GM23248 (cell line): Measurements from ENCODE around the gene CTSK. TPM values are rescaled to one million over a fixed set of nuclear protein-coding genes. Genes with fewer than 3 reads are reported as not detected.
"Not testable (repeated sequence)": the region's sequence is repeated elsewhere in the genome, so short reads cannot be mapped to it uniquely, and the experiment has no call there.

Experiments used
- DNase-seq: peaks from one replicate; pipeline ENCODE4 v3.0.0-alpha.2; 2015
- H2AFZ ChIP-seq: fragments of 200-600 bp; sonication (generic); 2 replicates; pipeline ENCODE4 v1.6.1; 2016; ENCODE audit warnings: antibody characterized with exemption
- H3F3A ChIP-seq: fragments of 200-600 bp; sonication (generic); 2 replicates; pipeline ENCODE4 v1.6.1; 2016; ENCODE audit warnings: mild to moderate bottlenecking, antibody characterized with exemption, mixed run types; ENCODE audit not compliant: insufficient read depth
- H3K27ac ChIP-seq: fragments of 200-600 bp; sonication (generic); 2 replicates; pipeline ENCODE4 v1.5.1; 2016; ENCODE audit warnings: mild to moderate bottlenecking
- H3K27me3 ChIP-seq: fragments of 200-600 bp; sonication (generic); replicated peaks from 2 replicates; pipeline ENCODE4 v1.6.1; 2016; ENCODE audit warnings: mild to moderate bottlenecking; ENCODE audit not compliant: insufficient read depth
- H3K36me3 ChIP-seq: fragments of 200-600 bp; sonication (generic); 2 replicates; pipeline ENCODE4 v1.6.1; 2016; ENCODE audit warnings: low read depth, mild to moderate bottlenecking
- H3K4me1 ChIP-seq: fragments of 200-600 bp; sonication (generic); 2 replicates; pipeline ENCODE4 v1.6.1; 2016; ENCODE audit warnings: mild to moderate bottlenecking; ENCODE audit not compliant: insufficient read depth
- H3K4me2 ChIP-seq: fragments of 200-600 bp; sonication (generic); one replicate; pipeline ENCODE4 v1.6.1; 2016; ENCODE audit warnings: mild to moderate bottlenecking; ENCODE audit not compliant: unreplicated experiment
- H3K4me3 ChIP-seq: fragments of 200-600 bp; sonication (generic); 2 replicates; pipeline ENCODE4 v1.5.1; 2016; ENCODE audit warnings: mild to moderate bottlenecking
- H3K79me2 ChIP-seq: fragments of 200-600 bp; sonication (generic); 2 replicates; pipeline ENCODE4 v1.6.1; 2016; ENCODE audit warnings: mild to moderate bottlenecking; ENCODE audit not compliant: insufficient read depth
- H3K9ac ChIP-seq: fragments of 200-600 bp; sonication (generic); 2 replicates; pipeline ENCODE4 v1.6.1; 2016; ENCODE audit warnings: mild to moderate bottlenecking
- H3K9me2 ChIP-seq: fragments of 200-600 bp; sonication (generic); 2 replicates; pipeline ENCODE4 v1.6.1; 2016; ENCODE audit warnings: mixed run types, mild to moderate bottlenecking, moderate library complexity; ENCODE audit not compliant: insufficient read depth
- H3K9me3 ChIP-seq: fragments of 200-600 bp; sonication (generic); one replicate; pipeline ENCODE4 v1.6.1; 2017; ENCODE audit warnings: low read depth
- H4K20me1 ChIP-seq: fragments of 200-600 bp; sonication (generic); 2 replicates; pipeline ENCODE4 v1.6.0; 2016; ENCODE audit not compliant: insufficient read depth
- EZH2 ChIP-seq: fragments of 200-600 bp; sonication (generic); IDR thresholded peaks from 2 replicates; pipeline ENCODE4 v1.6.1; 2018; ENCODE audit warnings: antibody characterized with exemption, mild to moderate bottlenecking; ENCODE audit not compliant: insufficient read depth, poor library complexity, severe bottlenecking
- EZH2phosphoT487 ChIP-seq: fragments of 200-600 bp; sonication (generic); IDR thresholded peaks from 2 replicates; pipeline ENCODE4 v1.6.1; 2018; ENCODE audit warnings: antibody characterized with exemption, moderate library complexity, mild to moderate bottlenecking, low read depth; ENCODE audit not compliant: insufficient read depth
- WGBS, 2 experiments: methylation state at CpG; one replicate each; pipeline ENCODE4 v1.1.6; 2015 to 2017; ENCODE audit warnings: low lambda C conversion rate in 2 of 2, low coverage in 1 of 2; ENCODE audit errors: missing lambda C conversion rate in 2 of 2; 5-methylcytosine and 5-hydroxymethylcytosine counted together
- in situ Hi-C: fragments of 300-500 bp; cut with MboI; formaldehyde crosslinking; loops from 2 replicates; pipeline ENCODE4 v1.15.0; 2020
- polyA plus RNA-seq: library from polyadenylated mRNA; unstranded; fragments of >200 nt; fragmentation: Nextera tagmentation; extraction: Ambion mirVana; gene quantifications from 2 replicates; pipeline ENCODE4 v1.2.1, GENCODE V29; 2016
- total RNA-seq: library from RNA; depleted of rRNA; stranded (reverse); fragments of >200 nt; shearing (Covaris generic); gene quantifications from 2 replicates; pipeline ENCODE4 v1.2.3, GENCODE V29; 2014

CTSK gene
- total and polyA plus RNA-seq, 2 experiments from 2014 or later: 81.4 to 90.9 TPM

DNA sequence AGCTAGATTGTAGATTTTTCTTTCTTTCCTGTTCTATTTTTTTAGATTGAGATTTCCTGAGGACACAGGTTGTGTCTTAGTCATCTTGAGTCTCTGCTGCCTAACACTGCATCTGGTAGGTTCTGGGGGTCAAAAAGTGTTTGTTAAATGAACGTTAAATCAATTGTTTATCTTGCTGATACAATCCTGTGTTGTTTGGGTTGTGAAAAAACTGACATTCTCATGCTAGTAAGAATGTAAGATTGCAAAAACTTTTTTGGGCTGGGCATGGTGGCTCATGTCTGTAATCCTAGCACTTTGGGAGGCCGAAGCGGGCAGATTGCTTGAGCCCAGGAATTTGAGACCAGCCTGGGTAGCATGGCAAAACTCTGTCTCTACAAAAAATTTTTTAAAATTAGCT, 3.4 kb downstream of the CTSK start:
- no peak overlapping the region for H2AFZ ChIP-seq
- no peaks in the 10 kb centered on the region for H3K27me3 ChIP-seq
- H3K4me1 ChIP-seq: peaks cover 32% of the 10 kb centered on the region
- no peaks in the 10 kb centered on the region for H3K9me3 ChIP-seq
- H3K9me2 ChIP-seq: no peaks in the 10 kb centered on the region
- H3K4me3 ChIP-seq: no peak overlapping the region
- no peak overlapping the region for H3K27ac ChIP-seq
- in situ Hi-C loops: no loop called here
- 72 to 80% methylated on average over 3 of the region's 3 CpGs for WGBS, 2 experiments
- H3K79me2 ChIP-seq: no peaks in the 10 kb centered on the region
- H3K9ac ChIP-seq: no peak overlapping the region
- no peaks in the 10 kb centered on the region for H4K20me1 ChIP-seq
- H3K36me3 ChIP-seq: 0 out of 2 replicates have a peak, but pooled peaks cover 3% of the 10 kb centered on the region
- no peak for TF ChIP-seq EZH2phosphoT487
- TF ChIP-seq EZH2: no peak
- H3F3A ChIP-seq: peaks cover 31% of the 10 kb centered on the region
- no peak overlapping the region for H3K4me2 ChIP-seq
- DNase-seq: no peak

DNA sequence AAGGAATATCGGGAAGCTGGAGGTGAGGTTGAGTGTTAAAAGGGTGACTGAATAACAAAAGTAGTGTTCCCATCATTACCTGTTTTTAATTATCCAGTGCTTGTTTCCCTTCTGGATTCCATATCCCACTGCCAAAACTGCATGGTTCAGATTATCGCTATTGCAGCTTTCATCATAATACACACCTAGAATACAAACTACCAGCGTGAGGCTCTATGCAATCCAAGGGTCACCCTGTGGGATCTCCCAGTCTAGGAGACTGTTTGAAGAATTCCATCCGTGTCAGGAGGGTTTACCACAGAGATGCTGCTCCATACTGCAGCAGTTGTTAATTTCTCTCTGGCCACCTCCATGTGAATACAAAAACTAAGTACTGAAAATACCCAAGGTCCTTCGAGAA, 9.0 kb downstream of the CTSK start:
- Histone ChIP-seq H3K79me2 (no peaks in the 10 kb centered on the region), H3K27me3 (no peaks in the 10 kb centered on the region), H3K4me1 (peaks cover 6% of the 10 kb centered on the region), H3K9ac (no peak overlapping the region), H3K9me3 (no peaks in the 10 kb centered on the region), H3K36me3 (peaks cover 24% of the 10 kb centered on the region; the same call in 1 of the 2 replicates), H3K27ac (no peak overlapping the region), H2AFZ (no peak overlapping the region), H3K9me2 (no peaks in the 10 kb centered on the region), H3F3A (no peaks in the 10 kb centered on the region), H4K20me1 (no peaks in the 10 kb centered on the region), H3K4me2 (no peak overlapping the region), H3K4me3 (no peak overlapping the region)
- WGBS, 2 experiments: 32 to 42% methylated on average over 5 of the region's 5 CpGs
- no peak for DNase-seq
- no peak for TF ChIP-seq EZH2
- TF ChIP-seq EZH2phosphoT487: no peak
- in situ Hi-C loops: no loop called here

DNA sequence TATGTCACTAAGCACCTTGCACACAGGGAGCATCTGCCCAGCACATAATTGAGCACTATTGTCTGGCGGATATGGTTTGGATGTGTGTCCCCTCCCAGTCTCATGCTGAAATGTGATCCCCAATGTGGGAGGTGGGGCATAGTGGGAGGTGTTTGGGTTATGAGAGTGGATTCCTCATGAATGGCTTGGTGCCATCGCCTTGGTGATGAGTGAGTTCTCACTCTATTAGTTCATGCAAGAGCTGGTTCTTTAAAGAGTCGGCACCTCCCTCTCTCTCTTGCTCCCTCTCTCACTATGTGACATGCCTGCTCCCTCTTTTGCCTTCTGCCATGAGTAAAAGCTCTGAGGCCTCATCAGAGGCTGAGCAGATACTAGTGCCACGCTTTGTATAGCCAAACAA, 9.5 kb downstream of the CTSK start:
- Histone ChIP-seq H3K9me3 (no peaks in the 10 kb centered on the region), H3K27ac (no peak overlapping the region), H2AFZ (no peak overlapping the region), H3K4me1 (peaks cover 6% of the 10 kb centered on the region), H3K27me3 (no peaks in the 10 kb centered on the region), H3K4me2 (no peak overlapping the region), H3K9me2 (no peaks in the 10 kb centered on the region), H3K79me2 (no peaks in the 10 kb centered on the region), H3K4me3 (no peak overlapping the region), H3K9ac (no peak overlapping the region), H3K36me3 (peaks cover 24% of the 10 kb centered on the region; the same call in 1 of the 2 replicates), H4K20me1 (no peaks in the 10 kb centered on the region), H3F3A (no peaks in the 10 kb centered on the region)
- in situ Hi-C loops: no loop called here
- 44 to 54% methylated on average over 4 of the region's 4 CpGs for WGBS, 2 experiments
- no peak for TF ChIP-seq EZH2
- no peak for TF ChIP-seq EZH2phosphoT487
- peak; percentile 52 for DNase-seq

DNA sequence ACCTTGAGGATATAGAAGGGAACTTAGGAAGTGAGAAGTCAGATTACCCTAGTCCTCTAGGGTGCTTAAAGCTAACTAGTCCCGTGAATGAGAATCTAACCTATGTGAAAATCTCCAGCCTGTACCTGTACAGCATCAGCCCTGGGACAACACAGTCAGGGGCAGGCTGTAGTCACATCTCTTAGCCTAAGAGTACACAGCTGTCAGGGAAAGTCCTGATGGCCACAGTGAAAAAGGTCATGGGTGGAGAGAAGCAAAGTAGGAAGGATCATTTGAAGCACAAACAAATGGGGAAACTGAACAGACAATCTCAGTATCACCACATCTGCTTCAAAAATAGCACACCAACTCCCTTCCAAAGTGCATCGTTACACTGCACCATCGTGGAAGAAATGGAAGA, 11.7 kb downstream of the CTSK start:
- no peak overlapping the region for H3K9ac ChIP-seq
- 53 to 55% methylated on average over 3 of the region's 3 CpGs for WGBS, 2 experiments
- no peak for TF ChIP-seq EZH2
- no peak for TF ChIP-seq EZH2phosphoT487
- no peak overlapping the region for H3K27ac ChIP-seq
- no peak for DNase-seq
- H3K4me3 ChIP-seq: no peak overlapping the region
- H3K27me3 ChIP-seq: no peaks in the 10 kb centered on the region
- H4K20me1 ChIP-seq: no peaks in the 10 kb centered on the region
- H3K4me2 ChIP-seq: no peak overlapping the region
- peaks cover 6% of the 10 kb centered on the region for H3K4me1 ChIP-seq
- no peaks in the 10 kb centered on the region for H3K9me3 ChIP-seq
- no peaks in the 10 kb centered on the region for H3K9me2 ChIP-seq
- no peaks in the 10 kb centered on the region for H3K79me2 ChIP-seq
- H3K36me3 ChIP-seq: peaks cover 24% of the 10 kb centered on the region; the same call in 1 of the 2 replicates
- no peaks in the 10 kb centered on the region for H3F3A ChIP-seq
- in situ Hi-C loops: no loop called here
- H2AFZ ChIP-seq: no peak overlapping the region

DNA sequence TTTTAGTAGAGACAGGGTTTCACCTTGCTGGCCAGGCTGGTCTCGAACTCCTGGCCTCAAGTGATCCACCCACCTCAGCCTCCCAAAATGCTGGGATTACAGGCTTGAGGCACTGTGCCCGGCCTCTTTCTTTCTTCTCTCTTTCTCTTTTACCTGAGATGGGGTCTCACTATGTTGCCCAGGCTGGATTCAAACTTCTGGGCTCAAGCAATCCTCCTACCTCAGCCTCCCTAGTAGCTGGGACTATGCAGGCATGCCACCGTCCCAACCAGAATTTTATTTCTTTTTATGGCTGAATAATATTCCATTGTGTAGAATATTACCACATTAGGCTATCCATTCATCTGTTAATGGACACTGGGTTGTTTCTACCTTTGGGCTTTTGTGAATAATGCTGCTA, 14.3 kb downstream of the CTSK start:
- peaks cover 15% of the 10 kb centered on the region; the same call in 1 of the 2 replicates for H3K36me3 ChIP-seq
- in situ Hi-C loops, H3K27ac ChIP-seq, H3K4me2 ChIP-seq, H3K9me2 ChIP-seq, H3K79me2 ChIP-seq, H2AFZ ChIP-seq, H3K4me1 ChIP-seq, DNase-seq, H3F3A ChIP-seq, H4K20me1 ChIP-seq, H3K9me3 ChIP-seq, H3K9ac ChIP-seq, H3K27me3 ChIP-seq, H3K4me3 ChIP-seq: not testable (repeated sequence)
- 81 to 90% methylated on average over 3 of the region's 3 CpGs for WGBS, 2 experiments
